Measurements from ENCODE around the gene GAS6. TPM values are rescaled to one million over a fixed set of nuclear protein-coding genes. Genes with fewer than 3 reads are reported as not detected.

Gene GAS6
- total RNA-seq, 1 experiment from 2014 or later: 28.1 TPM

- TF ChIP-seq SIN3A (IDR thresholded peaks at IDR 0.05; ENCODE audit: borderline replicate concordance, insufficient read depth, low read depth, low read length) (no peak), REST (IDR thresholded peaks at IDR 0.05; ENCODE audit: insufficient read depth in 1 of 2, low read depth in 2 of 2, low read length in 1 of 2) (no peak), TCF7L2 (IDR thresholded peaks at IDR 0.05; ENCODE audit: low read depth, low read length) (no peak), POLR2AphosphoS5 (IDR thresholded peaks at IDR 0.05; ENCODE audit: low read depth, low read length) (no peak)
- TF ChIP-seq, protein P1, sequence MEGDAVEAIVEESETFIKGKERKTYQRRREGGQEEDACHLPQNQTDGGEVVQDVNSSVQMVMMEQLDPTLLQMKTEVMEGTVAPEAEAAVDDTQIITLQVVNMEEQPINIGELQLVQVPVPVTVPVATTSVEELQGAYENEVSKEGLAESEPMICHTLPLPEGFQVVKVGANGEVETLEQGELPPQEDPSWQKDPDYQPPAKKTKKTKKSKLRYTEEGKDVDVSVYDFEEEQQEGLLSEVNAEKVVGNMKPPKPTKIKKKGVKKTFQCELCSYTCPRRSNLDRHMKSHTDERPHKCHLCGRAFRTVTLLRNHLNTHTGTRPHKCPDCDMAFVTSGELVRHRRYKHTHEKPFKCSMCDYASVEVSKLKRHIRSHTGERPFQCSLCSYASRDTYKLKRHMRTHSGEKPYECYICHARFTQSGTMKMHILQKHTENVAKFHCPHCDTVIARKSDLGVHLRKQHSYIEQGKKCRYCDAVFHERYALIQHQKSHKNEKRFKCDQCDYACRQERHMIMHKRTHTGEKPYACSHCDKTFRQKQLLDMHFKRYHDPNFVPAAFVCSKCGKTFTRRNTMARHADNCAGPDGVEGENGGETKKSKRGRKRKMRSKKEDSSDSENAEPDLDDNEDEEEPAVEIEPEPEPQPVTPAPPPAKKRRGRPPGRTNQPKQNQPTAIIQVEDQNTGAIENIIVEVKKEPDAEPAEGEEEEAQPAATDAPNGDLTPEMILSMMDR (IDR thresholded peaks at IDR 0.05): no peak
- DNase-seq (ENCODE audit: low read depth, low spot score) (no peak), ATAC-seq (no peak)
- no peaks in the 10 kb centered on the region for H3K27me3 ChIP-seq (ENCODE audit: control insufficient read depth, insufficient read depth, low read length)
- in situ Hi-C loops (cut with HindIII; ENCODE audit: low pct_unique_long_range_greater_than_20kb, low sequenced_read_pairs): no loop called here
- H3K27ac ChIP-seq (ENCODE audit: low read length): no peak overlapping the region
- CTCF ChIA-PET: no interaction called here
- H3K4me1 ChIP-seq (ENCODE audit: control insufficient read depth, insufficient read depth, low read length): peaks cover 16% of the 10 kb centered on the region
- POLR2A ChIA-PET: no interaction called here
- peaks cover 3% of the 10 kb centered on the region; the same call in 1 of the 2 replicates for H3K36me3 ChIP-seq (ENCODE audit: control insufficient read depth, insufficient read depth, low read length)
- BruUV-seq (replicated peaks): no TSS peak
- no peaks in the 10 kb centered on the region for H3K9me3 ChIP-seq (ENCODE audit: control insufficient read depth, insufficient read depth, low read depth, low read length)
- intact Hi-C loops (cut with micrococcal nuclease; ENCODE audit: unreplicated experiment): no loop called here
- H3K4me3 ChIP-seq (ENCODE audit: low read depth in 2 of 2, low read length in 2 of 2): no peak overlapping the region
These were observed 50.7 kb downstream of the GAS6 start for GRCh38 chr13:113813070-113813748.

DNA sequence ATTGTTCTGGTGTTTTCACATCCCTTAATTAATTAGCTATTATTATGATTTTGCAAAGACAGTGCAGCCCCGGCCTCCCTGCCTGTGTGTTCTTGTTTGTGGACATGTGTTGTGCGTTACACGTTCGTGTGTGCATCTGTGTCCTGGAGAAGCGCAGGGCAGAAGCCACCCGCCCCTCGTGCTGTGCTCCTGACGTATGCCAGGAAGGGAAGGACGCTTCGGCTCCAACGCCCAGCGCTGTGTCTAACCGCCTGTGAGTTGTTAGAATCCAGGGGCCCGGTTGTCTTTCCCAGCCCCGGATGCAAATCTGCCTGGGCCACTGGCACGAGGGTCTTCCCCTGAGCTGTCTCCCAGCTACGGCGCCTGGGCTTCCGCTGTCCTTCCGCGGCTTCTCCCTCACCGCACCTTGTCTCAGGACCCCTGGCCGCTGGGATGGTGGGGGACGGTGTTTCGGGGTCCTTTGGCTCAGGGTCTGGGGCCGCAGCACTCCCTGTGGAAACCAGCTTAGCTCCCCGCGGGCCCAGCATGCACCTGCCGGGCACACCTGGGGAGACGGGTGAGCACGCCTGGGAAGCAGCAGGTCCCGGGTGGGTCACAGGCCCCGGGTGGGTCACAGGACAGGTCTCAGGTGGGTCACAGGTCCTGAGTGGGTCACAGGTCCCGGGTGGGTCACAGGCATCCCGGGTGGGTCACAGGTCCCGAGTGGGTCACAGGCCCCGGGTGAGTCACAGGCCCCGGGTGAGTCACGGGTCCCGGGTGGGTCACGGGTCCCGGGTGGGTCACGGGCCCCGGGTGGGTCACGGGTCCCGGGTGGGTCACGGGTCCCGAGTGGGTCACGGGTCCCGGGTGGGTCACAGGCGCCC, 51.5 kb downstream of the GAS6 start:
- Histone ChIP-seq H3K27ac (ENCODE audit: low read length) (no peak overlapping the region), H3K4me1 (ENCODE audit: control insufficient read depth, insufficient read depth, low read length) (peaks cover 13% of the 10 kb centered on the region), H3K36me3 (ENCODE audit: control insufficient read depth, insufficient read depth, low read length) (peaks cover 3% of the 10 kb centered on the region; the same call in 1 of the 2 replicates), H3K27me3 (ENCODE audit: control insufficient read depth, insufficient read depth, low read length) (no peaks in the 10 kb centered on the region), H3K9me3 (ENCODE audit: control insufficient read depth, insufficient read depth, low read depth, low read length) (no peaks in the 10 kb centered on the region), H3K4me3 (ENCODE audit: low read depth in 2 of 2, low read length in 2 of 2) (no peak overlapping the region)
- no peak for ATAC-seq
- CTCF ChIA-PET: no interaction called here
- DNase-seq (ENCODE audit: low read depth, low spot score): no peak
- no TSS peak for BruUV-seq (replicated peaks)
- in situ Hi-C loops (cut with HindIII; ENCODE audit: low pct_unique_long_range_greater_than_20kb, low sequenced_read_pairs): no loop called here
- intact Hi-C loops (cut with micrococcal nuclease; ENCODE audit: unreplicated experiment): no loop called here
- POLR2A ChIA-PET: interaction anchor here (0.8 kb wide), 1 partner anchor 28 kb away, joined by 13 read pairs; no protein-coding TSS in a partner anchor
- TF ChIP-seq POLR2AphosphoS5 (IDR thresholded peaks at IDR 0.05; ENCODE audit: low read depth, low read length): no peak
- no peak for TF ChIP-seq SIN3A (IDR thresholded peaks at IDR 0.05; ENCODE audit: borderline replicate concordance, insufficient read depth, low read depth, low read length)
- TF ChIP-seq REST (IDR thresholded peaks at IDR 0.05; ENCODE audit: insufficient read depth in 1 of 2, low read depth in 2 of 2, low read length in 1 of 2): no peak
- TF ChIP-seq, protein P1 (IDR thresholded peaks at IDR 0.05): no peak
- no peak for TF ChIP-seq TCF7L2 (IDR thresholded peaks at IDR 0.05; ENCODE audit: low read depth, low read length)
